COLO668 (cell line): Measurements from ENCODE around the gene OPRD1.

ENCODE experiments used
- DNase-seq: peaks from one replicate; lab custom pipeline; 2025; ENCODE audit not compliant: unreplicated experiment; lab: John Stamatoyannopoulos, UW

Gene OPRD1

GRCh38 chr1:28882009-28882628, 70.1 kb downstream of the OPRD1 start:
- peak; percentile 97 for DNase-seq

- no peak for DNase-seq
These were observed 71.3 kb downstream of the OPRD1 start for GRCh38 chr1:28883242-28883616.

- peak; percentile 33 for DNase-seq
These were observed 73.5 kb downstream of the OPRD1 start for GRCh38 chr1:28885472-28885877.

- DNase-seq = no peak
These were observed 74.2 kb downstream of the OPRD1 start for GRCh38 chr1:28885977-28886730.

GRCh38 chr1:28886731-28887418, 74.9 kb downstream of the OPRD1 start:
- DNase-seq = peak; percentile 98

GRCh38 chr1:28887419-28887834, 75.5 kb downstream of the OPRD1 start:
- DNase-seq = peak; percentile 60

- peak; percentile 44 for DNase-seq
These were observed 76.1 kb downstream of the OPRD1 start for GRCh38 chr1:28887835-28888682.

- no peak for DNase-seq
These were observed 76.9 kb downstream of the OPRD1 start for GRCh38 chr1:28888915-28889314.

- DNase-seq = no peak
These were observed 77.4 kb downstream of the OPRD1 start for GRCh38 chr1:28889357-28889756.

- DNase-seq = no peak
These were observed 78.5 kb downstream of the OPRD1 start for GRCh38 chr1:28890435-28890834.

- no peak for DNase-seq
These were observed 78.9 kb downstream of the OPRD1 start for GRCh38 chr1:28890836-28891235.

- no peak for DNase-seq
These were observed 79.3 kb downstream of the OPRD1 start for GRCh38 chr1:28891256-28891655.

GRCh38 chr1:28893403-28894102, 81.6 kb downstream of the OPRD1 start:
- peak; percentile 32 for DNase-seq

GRCh38 chr1:28894785-28895184, 82.8 kb downstream of the OPRD1 start:
- DNase-seq = no peak

GRCh38 chr1:28895896-28896608, 84.1 kb downstream of the OPRD1 start:
- no peak for DNase-seq

GRCh38 chr1:28896609-28896986, 84.6 kb downstream of the OPRD1 start:
- no peak for DNase-seq

- DNase-seq = no peak
These were observed 85.8 kb downstream of the OPRD1 start for GRCh38 chr1:28897789-28898188.

- no peak for DNase-seq
These were observed 86.5 kb downstream of the OPRD1 start for GRCh38 chr1:28898405-28898881.

GRCh38 chr1:28899267-28899666, 87.3 kb downstream of the OPRD1 start:
- no peak for DNase-seq

- DNase-seq = no peak
These were observed 88.6 kb downstream of the OPRD1 start for GRCh38 chr1:28900562-28900961.
